Brain microvascular endothelial cell (primary cell): ENCODE measurements around the gene GAP43.

ENCODE experiments used
- DNase-seq: peaks from one replicate; pipeline ENCODE4 v3.0.0-alpha.2; 2020
- H3K27ac ChIP-seq: fragments of 250-450 bp; sonication (Bioruptor Pico); 2 replicates; pipeline ENCODE4 v1.5.1; 2020; ENCODE audit warnings: mild to moderate bottlenecking, moderate library complexity
- H3K27me3 ChIP-seq: fragments of 250-450 bp; sonication (Bioruptor Pico); replicated peaks from 2 replicates; pipeline ENCODE4 v1.5.1; 2020; ENCODE audit warnings: mild to moderate bottlenecking
- H3K36me3 ChIP-seq: fragments of 250-450 bp; sonication (Bioruptor Pico); replicated peaks from 2 replicates; pipeline ENCODE4 v1.5.1; 2020; ENCODE audit warnings: mild to moderate bottlenecking
- H3K4me3 ChIP-seq: 2 replicates; pipeline ENCODE4 v1.5.1; 2011; ENCODE audit warnings: low read depth, mild to moderate bottlenecking, control low read depth, low read length, moderate library complexity
- CTCF ChIP-seq: IDR thresholded peaks from 2 replicates; pipeline ENCODE4 v1.5.1; 2011; ENCODE audit warnings: low read depth, mild to moderate bottlenecking, moderate library complexity, low read length, control low read depth, inconsistent platforms; ENCODE audit errors: missing control alignments
- in situ Hi-C: cut with HindIII; loops from 2 replicates; pipeline ENCODE4 v1.10.0; 2017; ENCODE audit warnings: low sequenced_read_pairs, low pct_ligation_motif_present

GAP43 gene

GRCh38 chr3:115624901-115625300 lies 1.6 kb downstream of the GAP43 start:
- no peak overlapping the region for H3K27ac ChIP-seq
- no peak overlapping the region for H3K4me3 ChIP-seq
- no peaks in the 10 kb centered on the region for H3K27me3 ChIP-seq
- no peaks in the 10 kb centered on the region for H3K36me3 ChIP-seq
- in situ Hi-C loops: no loop called here
- DNase-seq: no peak
- no peak for TF ChIP-seq CTCF

GRCh38 chr3:115626006-115626409 lies 2.7 kb downstream of the GAP43 start:
- no peak overlapping the region for H3K27ac ChIP-seq

DNA sequence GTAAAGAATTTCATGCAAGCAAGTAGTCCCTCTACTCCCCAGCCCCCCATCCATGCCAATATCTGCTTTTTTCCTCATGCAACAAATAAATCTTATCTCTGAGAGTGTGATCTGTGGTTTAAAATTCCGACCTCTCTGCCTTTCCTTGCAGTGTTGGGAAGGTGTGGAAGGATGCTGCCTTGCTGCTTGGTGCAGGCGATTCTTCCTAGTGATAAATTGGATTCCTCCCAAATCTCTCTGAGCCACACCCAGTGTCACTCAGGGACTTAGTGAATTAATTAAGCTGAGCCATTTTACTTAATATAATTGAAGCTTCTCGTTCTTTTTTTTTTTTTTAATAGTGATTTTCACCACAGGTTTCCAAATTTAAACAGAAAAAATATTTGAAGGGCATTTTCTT lies 3.4 kb downstream of the GAP43 start:
- Histone ChIP-seq H3K27me3 (no peaks in the 10 kb centered on the region), H3K4me3 (no peak overlapping the region), H3K36me3 (no peaks in the 10 kb centered on the region), H3K27ac (no peak overlapping the region)
- no peak for DNase-seq
- in situ Hi-C loops: no loop called here
- TF ChIP-seq CTCF: no peak

More at GRCh38 chr3:115626006-115626409, 2.7 kb downstream of the GAP43 start:
- TF ChIP-seq CTCF: no peak
- Histone ChIP-seq H3K27me3 (no peaks in the 10 kb centered on the region), H3K36me3 (no peaks in the 10 kb centered on the region), H3K4me3 (no peak overlapping the region)
- in situ Hi-C loops: no loop called here
- no peak for DNase-seq

DNA sequence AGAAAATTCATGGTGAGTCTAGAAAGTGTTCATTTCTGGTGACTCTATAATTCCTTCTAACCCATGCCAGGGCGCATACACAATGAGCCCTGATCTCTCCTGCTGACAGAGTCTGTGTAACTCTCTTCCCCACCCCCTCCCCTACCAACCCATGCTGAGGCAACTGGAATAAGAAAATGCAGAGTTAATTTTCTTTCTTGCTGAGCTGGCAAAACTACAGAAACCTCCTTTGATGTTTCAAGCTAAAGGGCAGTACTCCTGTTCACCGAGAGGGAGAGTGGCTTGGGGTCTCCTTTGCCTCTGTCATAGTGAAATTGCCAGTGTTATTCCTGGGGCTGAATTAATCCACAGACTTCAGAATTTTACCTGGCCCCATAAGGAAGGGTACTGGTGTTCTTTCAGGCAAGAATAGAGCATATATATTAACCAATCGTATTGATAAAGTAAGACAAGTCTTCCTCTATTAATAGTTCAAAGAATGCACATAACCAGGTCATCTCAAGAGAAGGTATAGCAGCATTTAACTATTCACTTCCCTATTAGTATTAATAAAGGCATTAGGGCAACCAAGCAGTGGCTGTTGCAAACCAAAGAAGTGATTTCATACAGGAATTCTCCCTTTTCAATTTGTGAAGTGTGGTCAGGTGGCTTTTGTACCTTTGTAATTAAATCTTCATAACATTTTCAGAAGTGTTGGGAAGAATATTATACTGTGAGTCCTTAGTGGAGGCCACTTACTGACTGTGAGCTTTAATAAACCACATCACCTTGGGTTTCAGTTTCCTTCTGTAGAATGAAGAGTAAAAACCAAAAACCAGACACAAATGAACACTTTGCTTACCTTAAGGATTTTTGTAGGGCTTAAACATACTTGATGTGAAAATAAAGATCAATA lies 4.1 kb downstream of the GAP43 start:
- no peak overlapping the region for H3K4me3 ChIP-seq
- in situ Hi-C loops: no loop called here

DNA sequence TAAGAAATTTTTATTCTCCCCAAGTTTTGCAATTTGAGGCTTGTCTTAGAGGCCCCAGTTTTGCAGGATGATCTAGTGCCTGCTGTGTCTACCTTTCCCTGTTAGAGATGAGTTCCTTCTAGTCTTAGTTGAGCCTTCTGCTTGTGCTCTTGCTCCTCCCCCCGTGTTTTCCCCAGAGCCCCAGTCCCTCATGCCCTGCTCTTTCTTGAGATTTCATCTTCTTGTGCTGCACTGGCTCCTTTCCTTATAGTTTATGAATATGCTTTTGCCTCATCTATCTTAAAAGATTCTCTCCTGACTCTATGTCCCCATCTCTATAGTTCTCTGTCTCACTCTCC lies 4.7 kb downstream of the GAP43 start:
- Histone ChIP-seq H3K4me3 (no peak overlapping the region), H3K27ac (no peak overlapping the region), H3K36me3 (no peaks in the 10 kb centered on the region), H3K27me3 (no peaks in the 10 kb centered on the region)
- DNase-seq: no peak
- no peak for TF ChIP-seq CTCF
- in situ Hi-C loops: no loop called here

More for the DNA sequence above, 4.1 kb downstream of the GAP43 start:
- no peak for TF ChIP-seq CTCF
- no peak for DNase-seq
- Histone ChIP-seq H3K27ac (no peak overlapping the region), H3K36me3 (no peaks in the 10 kb centered on the region), H3K27me3 (no peaks in the 10 kb centered on the region)

DNA sequence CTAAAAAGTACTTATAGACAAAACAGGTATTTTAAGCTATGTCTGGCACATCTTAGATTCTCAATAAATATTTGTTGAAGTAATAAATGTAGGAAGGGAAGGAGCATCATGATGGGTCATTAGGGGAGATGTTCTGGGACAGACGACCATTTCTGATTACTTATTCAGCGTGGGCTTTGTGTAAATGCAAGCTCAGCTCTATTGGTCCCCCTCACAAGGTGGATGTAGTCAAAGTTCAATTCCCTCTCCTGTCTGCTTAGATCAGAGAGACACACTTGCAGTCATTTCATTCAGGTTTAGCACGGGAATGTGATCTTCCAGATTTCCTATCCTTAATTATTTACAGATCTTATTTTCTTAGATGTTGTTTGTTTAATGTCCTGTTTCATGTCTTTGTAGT lies 7.5 kb downstream of the GAP43 start:
- Histone ChIP-seq H3K4me3 (no peak overlapping the region), H3K27ac (no peak overlapping the region), H3K36me3 (no peaks in the 10 kb centered on the region), H3K27me3 (no peaks in the 10 kb centered on the region)
- DNase-seq: no peak
- in situ Hi-C loops: no loop called here
- no peak for TF ChIP-seq CTCF
